B cell (primary cell): ENCODE measurements around the gene FAM222A. TPM values are rescaled to one million over a fixed set of nuclear protein-coding genes. Genes with fewer than 3 reads are reported as not detected.

ENCODE experiments used
- ATAC-seq: fragments of 200-7000 bp; cut with Tn5 transposase; one replicate; pipeline ENCODE4 v1.10.0; 2021; ENCODE audit warnings: low read depth, mild to moderate bottlenecking, moderate number of reproducible peaks, moderate library complexity
- CTCF ChIA-PET: fragments of 350-600 bp; sonication (Branson Sonifier 250); formaldehyde crosslinking; loops from one replicate; lab custom pipeline; 2021; ENCODE audit warnings: antibody characterized with exemption, inconsistent platforms; lab: Charles Lee
- POLR2A ChIA-PET: fragments of 350-600 bp; sonication (Branson Sonifier 250); formaldehyde crosslinking; loops from one replicate; lab custom pipeline; 2021; ENCODE audit warnings: antibody characterized with exemption; lab: Charles Lee
- DNase-seq: peaks from one replicate; pipeline ENCODE4 v3.0.0; 2013
- H2AFZ ChIP-seq: 2 replicates; pipeline ENCODE4 v1.6.1; 2012; ENCODE audit warnings: mild to moderate bottlenecking, low read depth, low read length; ENCODE audit not compliant: insufficient read depth, poor library complexity, severe bottlenecking
- H3K27ac ChIP-seq, 2 donors: 1 replicate in 1 of 2; 2 replicates in 1 of 2; pipeline ENCODE4 v1.5.1; 2012 to 2013; ENCODE audit warnings: low read length in 2 of 2, mild to moderate bottlenecking in 2 of 2, moderate library complexity in 1 of 2
- H3K27me3 ChIP-seq, 4 experiments: fragments of 200-600 bp in 1 of 4; sonication (generic) in 1 of 4; replicated peaks in 1 of 4; 1 replicate in 2 of 4; 2 replicates in 2 of 4; pipeline versions ENCODE4 v1.6.1 to v1.7.0; 2013 to 2016; ENCODE audit warnings: low read length in 3 of 4, mild to moderate bottlenecking in 2 of 4, mixed read lengths in 1 of 4, moderate library complexity in 1 of 4; ENCODE audit not compliant: insufficient read depth in 4 of 4, control insufficient read depth in 3 of 4; ENCODE audit errors: control extremely low read depth in 1 of 4
- H3K36me3 ChIP-seq, 2 experiments: replicated peaks in 1 of 2; 1 replicate in 1 of 2; 2 replicates in 1 of 2; pipeline versions ENCODE4 v1.6.1 to v1.7.1; 2013; ENCODE audit warnings: low read length in 1 of 2; ENCODE audit not compliant: insufficient read depth in 2 of 2, control insufficient read depth in 1 of 2; ENCODE audit errors: control extremely low read depth in 1 of 2, extremely low read depth in 1 of 2
- H3K4me1 ChIP-seq, 2 donors: fragments of 200-600 bp in 1 of 2; sonication (generic) in 1 of 2; 1 replicate in 1 of 2; 2 replicates in 1 of 2; pipeline versions ENCODE4 v1.5.1 to v1.6.1; 2013 to 2017; ENCODE audit warnings: low read length in 2 of 2; ENCODE audit not compliant: control insufficient read depth in 2 of 2, insufficient read depth in 2 of 2
- H3K4me2 ChIP-seq: replicated peaks from 2 replicates; pipeline ENCODE3; 2012; ENCODE audit warnings: mild to moderate bottlenecking, low read depth, low read length; ENCODE audit not compliant: poor library complexity, severe bottlenecking
- H3K4me3 ChIP-seq, 5 experiments: fragments of 200-600 bp in 1 of 5; sonication (generic) in 1 of 5; 1 replicate in 3 of 5; 2 replicates in 2 of 5; pipeline versions ENCODE4 v1.5.1 to v1.7.0; 2011 to 2016; ENCODE audit warnings: low read length in 4 of 5, mild to moderate bottlenecking in 4 of 5, low read depth in 2 of 5, control low read depth in 1 of 5, moderate library complexity in 1 of 5; ENCODE audit not compliant: insufficient read depth in 1 of 5; ENCODE audit errors: control extremely low read depth in 1 of 5, extremely low read depth in 1 of 5
- H3K79me2 ChIP-seq: fragments of 200-600 bp; sonication (generic); one replicate; pipeline ENCODE4 v1.6.0; 2016; ENCODE audit warnings: low read length; ENCODE audit not compliant: control insufficient read depth, insufficient read depth
- H3K9ac ChIP-seq: fragments of 200-600 bp; sonication (generic); 2 replicates; pipeline ENCODE4 v1.6.1; 2017; ENCODE audit warnings: mild to moderate bottlenecking, low read length, moderate library complexity
- H3K9me3 ChIP-seq, 3 donors: one replicate each; pipeline versions ENCODE4 v1.6.1 to v1.7.1; 2013; ENCODE audit warnings: low read length in 2 of 3; ENCODE audit not compliant: control insufficient read depth in 2 of 3, insufficient read depth in 1 of 3; ENCODE audit errors: control extremely low read depth in 1 of 3
- H4K20me1 ChIP-seq: 2 replicates; pipeline ENCODE4 v1.6.0; 2012; ENCODE audit warnings: mild to moderate bottlenecking, low read length; ENCODE audit not compliant: insufficient read depth, control insufficient read depth, poor library complexity, severe bottlenecking
- H3K27ac Mint-ChIP-seq: one replicate; pipeline ENCODE4 v1.8.0; 2021; ENCODE audit warnings: mixed read lengths
- H3K27me3 Mint-ChIP-seq: one replicate; pipeline ENCODE4 v1.8.0; 2021; ENCODE audit warnings: mixed read lengths
- H3K4me1 Mint-ChIP-seq: one replicate; pipeline ENCODE4 v1.8.0; 2021; ENCODE audit warnings: mixed read lengths
- H3K4me3 Mint-ChIP-seq: one replicate; pipeline ENCODE4 v1.8.0; 2021; ENCODE audit warnings: mixed read lengths
- H3K9me3 Mint-ChIP-seq: one replicate; pipeline ENCODE4 v1.8.0; 2022; ENCODE audit warnings: mixed read lengths; ENCODE audit not compliant: insufficient read depth
- CTCF ChIP-seq: fragments of 200-600 bp; IDR thresholded peaks from one replicate; pipeline ENCODE4 v1.8.0; 2022; ENCODE audit warnings: antibody characterized with exemption, mild to moderate bottlenecking
- EZH2 ChIP-seq: IDR thresholded peaks from 2 replicates; pipeline ENCODE4 v1.6.1; 2012; ENCODE audit warnings: borderline replicate concordance, low read depth, mild to moderate bottlenecking, moderate library complexity, low read length; ENCODE audit not compliant: insufficient read depth, poor library complexity, severe bottlenecking
- WGBS: methylation state at CpG from one replicate; pipeline ENCODE4 v1.1.5; 2013; ENCODE audit warnings: missing lambda C conversion rate; ENCODE audit not compliant: insufficient coverage; 5-methylcytosine and 5-hydroxymethylcytosine counted together
- intact Hi-C: fragments of 100-400 bp; cut with micrococcal nuclease; formaldehyde crosslinking; loops from one replicate; pipeline ENCODE4 v1.10.0; 2022
- polyA plus RNA-seq: library from polyadenylated mRNA; depleted of rRNA; stranded (reverse); fragments of >200 nt; gene quantifications from 2 replicates; pipeline ENCODE4 v1.2.3, GENCODE V29; 2012
- total RNA-seq, 2 donors: library from RNA; stranded (reverse); fragments of 120-200 nt in 1 of 2; gene quantifications; 1 replicate in 1 of 2; 2 replicates in 1 of 2; pipeline versions ENCODE4 v1.2.3 to v1.2.4, GENCODE V29; 2013 to 2022

Gene FAM222A
- total and polyA plus RNA-seq, 2 donors (not counting 1 experiment from before 2014, with no cell fraction given), result 0.49 to 4.6 TPM

- no peak overlapping the region for H3K27ac Mint-ChIP-seq
- H3K27me3 Mint-ChIP-seq, result peaks cover 29% of the 10 kb centered on the region
- no peak for TF ChIP-seq EZH2
- no peak for TF ChIP-seq CTCF
- H3K4me2 ChIP-seq, result no peak overlapping the region
- DNase-seq (no peak), ATAC-seq (no peak)
- no peak overlapping the region for H2AFZ ChIP-seq
- H3K9ac ChIP-seq, result no peak overlapping the region
- ChIA-PET POLR2A (no interaction called here), CTCF (no interaction called here)
- no peak overlapping the region for H3K4me3 ChIP-seq
- peaks cover 0 to 49% (median 15%) of the 10 kb centered on the region in 4 experiments for H3K27me3 ChIP-seq
- no peaks in the 10 kb centered on the region for H3K36me3 ChIP-seq
- WGBS, result 18% methylated on average over 19 of the region's 33 CpGs
- peaks cover 10% of the 10 kb centered on the region for H3K4me1 Mint-ChIP-seq
- intact Hi-C loops, result loop anchor here (10.0 kb wide), 3 partner anchors 126 to 686 kb away; partner anchors contain the start of genes ALKBH2, ANAPC7 and UNG
- no peaks in the 10 kb centered on the region for H3K9me3 ChIP-seq
- H3K79me2 ChIP-seq, result no peaks in the 10 kb centered on the region
- H3K27ac ChIP-seq, result no peak overlapping the region
- H3K4me3 Mint-ChIP-seq, result no peak overlapping the region
- peaks cover 11 to 16% of the 10 kb centered on the region in 2 donors for H3K4me1 ChIP-seq
- H3K9me3 Mint-ChIP-seq, result no peaks in the 10 kb centered on the region
- H4K20me1 ChIP-seq, result peaks cover 4% of the 10 kb centered on the region
These were observed 4.8 kb downstream of the FAM222A start for GRCh38 chr12:109718390-109718789.

GRCh38 chr12:109719123-109720022 is 5.7 kb downstream of the FAM222A start:
- H3K36me3 ChIP-seq, result no peaks in the 10 kb centered on the region
- Mint-ChIP-seq H3K9me3 (no peaks in the 10 kb centered on the region), H3K27me3 (peaks cover 29% of the 10 kb centered on the region), H3K4me3 (no peak overlapping the region), H3K4me1 (peaks cover 10% of the 10 kb centered on the region), H3K27ac (no peak overlapping the region)
- H3K79me2 ChIP-seq, result no peaks in the 10 kb centered on the region
- peaks cover 11 to 16% of the 10 kb centered on the region in 2 donors for H3K4me1 ChIP-seq
- H4K20me1 ChIP-seq, result peaks cover 4% of the 10 kb centered on the region
- no peak overlapping the region for H3K9ac ChIP-seq
- no peak overlapping the region for H3K27ac ChIP-seq
- no peak for DNase-seq
- H3K4me3 ChIP-seq, result no peak overlapping the region
- peaks cover 0 to 49% (median 15%) of the 10 kb centered on the region in 4 experiments for H3K27me3 ChIP-seq
- no peak overlapping the region for H2AFZ ChIP-seq
- ChIA-PET CTCF (no interaction called here), POLR2A (no interaction called here)
- no peaks in the 10 kb centered on the region for H3K9me3 ChIP-seq
- WGBS, result 81% methylated on average over 8 of the region's 12 CpGs
- ATAC-seq, result no peak
- no peak for TF ChIP-seq CTCF
- TF ChIP-seq EZH2, result no peak
- intact Hi-C loops, result loop anchor here (10.0 kb wide), 3 partner anchors 125 to 685 kb away; partner anchors contain the start of genes ALKBH2, ANAPC7 and UNG
- no peak overlapping the region for H3K4me2 ChIP-seq
